Gastrocnemius medialis (tissue), 4 donors: Measurements from ENCODE around the gene RTN4RL1. TPM values are rescaled to one million over a fixed set of nuclear protein-coding genes. Genes with fewer than 3 reads are reported as not detected.

Source experiments
- ATAC-seq, 2 donors: fragments of 150-250 bp; one replicate each; pipeline ENCODE4 v1.9.1; 2016
- DNase-seq, 2 donors: peaks; one replicate each; pipeline ENCODE4 v3.0.0-alpha.2; 2019
- H3K27ac ChIP-seq, 4 donors: fragments of 200-600 bp; sonication (generic); 1 replicate in 1 of 4; 2 replicates in 3 of 4; pipeline ENCODE4 v1.5.1; 2016 to 2018; ENCODE audit warnings: mild to moderate bottlenecking in 2 of 4, moderate library complexity in 1 of 4
- H3K27me3 ChIP-seq, 3 donors: fragments of 200-600 bp; sonication (generic) in 2 of 3; 1 replicate in 1 of 3; 2 replicates in 2 of 3; pipeline versions ENCODE4 v1.5.1 to v1.6.0; 2016 to 2019; ENCODE audit warnings: mild to moderate bottlenecking in 1 of 3, moderate library complexity in 1 of 3
- H3K36me3 ChIP-seq, 2 donors: fragments of 200-600 bp; sonication (generic) in 1 of 2; one replicate each; pipeline ENCODE4 v1.5.1; 2017 to 2018
- H3K4me1 ChIP-seq, 2 donors: fragments of 200-600 bp; sonication (generic) in 1 of 2; one replicate each; pipeline ENCODE4 v1.5.1; 2016 to 2017; ENCODE audit warnings: mild to moderate bottlenecking in 2 of 2
- H3K4me3 ChIP-seq, 4 donors: fragments of 200-600 bp; sonication (generic) in 3 of 4; 1 replicate in 1 of 4; 2 replicates in 3 of 4; pipeline ENCODE4 v1.5.1; 2016 to 2019; ENCODE audit warnings: mild to moderate bottlenecking in 2 of 4
- H3K9me3 ChIP-seq, 3 donors: fragments of 200-600 bp; sonication (generic) in 2 of 3; 1 replicate in 1 of 3; 2 replicates in 2 of 3; pipeline ENCODE4 v1.5.1; 2016 to 2019
- CTCF ChIP-seq, 5 experiments: fragments of 450-650 bp in 3 of 5; fragments of 200-600 bp in 2 of 5; sonication (generic) in 2 of 5; IDR thresholded peaks in 4 of 5; conservative IDR thresholded peaks in 1 of 5; 1 replicate in 4 of 5; 2 replicates in 1 of 5; pipeline ENCODE4 v1.5.1; 2016 to 2019; ENCODE audit warnings: antibody characterized with exemption in 5 of 5, mild to moderate bottlenecking in 3 of 5, moderate library complexity in 3 of 5
- POLR2A ChIP-seq, 2 donors: fragments of 450-650 bp; IDR thresholded peaks; one replicate each; pipeline ENCODE4 v1.6.1; 2017; ENCODE audit warnings: antibody characterized with exemption in 2 of 2, mild to moderate bottlenecking in 2 of 2, moderate library complexity in 2 of 2
- in situ Hi-C, 4 donors: fragments of 200-750 bp; cut with MboI; loops; one replicate each; pipeline versions ENCODE4 v1.15.0 to v1.8.0; 2017; ENCODE audit warnings: low sequenced_read_pairs in 4 of 4
- intact Hi-C: fragments of 100-400 bp; cut with DNase I; formaldehyde crosslinking; loops from one replicate; pipeline ENCODE4 v1.15.1; 2023; ENCODE audit warnings: low total_unique reads
- total RNA-seq, 4 donors: library from RNA; depleted of rRNA; stranded (reverse); fragments of >200 nt; gene quantifications; one replicate each; pipeline versions ENCODE4 v1.1.0 to v1.2.3, GENCODE V29; 2016

RTN4RL1 gene
- total RNA-seq, 4 donors from 2014 or later = 0.31 to 1.7 (median 1.2) TPM

GRCh38 chr17:2053380-2054261 lies 28.5 kb upstream of the RTN4RL1 start:
- H3K27ac ChIP-seq = peak overlapping the region; percentile 7 to 82 (median 74)
- peak overlapping the region; percentile 47 to 62 (median 54) for H3K4me3 ChIP-seq
- in situ Hi-C loops = loop anchor here in 1 of 4 donors (5.0 kb wide), 1 partner anchor 194 kb away; no protein-coding TSS in a partner anchor
- intact Hi-C loops = loop anchor here (1.0 to 5.0 kb wide), 5 partner anchors 125 to 349 kb away; partner anchors contain the start of genes MNT, SGSM2 and TSR1
- H3K27me3 ChIP-seq = peaks cover 7 to 14% (median 9%) of the 10 kb centered on the region in 3 donors
- DNase-seq (peak in 1 of 2 donors; percentile 51), ATAC-seq (no peak)
- no peak for TF ChIP-seq POLR2A (IDR thresholded peaks at IDR 0.05)
- peak; percentile 32 to 65 (median 53) for TF ChIP-seq CTCF (IDR thresholded peaks at IDR 0.05 in 4 of 5, conservative IDR thresholded peaks at IDR 0.05 in 1 of 5)
- H3K4me1 ChIP-seq = peaks cover 9 to 26% of the 10 kb centered on the region in 2 donors
- H3K9me3 ChIP-seq = no peaks in the 10 kb centered on the region
- no peaks in the 10 kb centered on the region for H3K36me3 ChIP-seq

- no peak for TF ChIP-seq POLR2A (IDR thresholded peaks at IDR 0.05)
- TF ChIP-seq CTCF (IDR thresholded peaks at IDR 0.05 in 4 of 5, conservative IDR thresholded peaks at IDR 0.05 in 1 of 5) = no peak
- Histone ChIP-seq H3K4me3 (no peak overlapping the region), H3K4me1 (peaks cover 10 to 26% of the 10 kb centered on the region in 2 donors), H3K9me3 (no peaks in the 10 kb centered on the region), H3K27me3 (peaks cover 11 to 14% (median 14%) of the 10 kb centered on the region in 3 donors), H3K36me3 (no peaks in the 10 kb centered on the region), H3K27ac (peak overlapping the region in 3 of 4 donors; percentile 43 to 57 (median 51))
- in situ Hi-C loops (loop anchor here in 1 of 4 donors (5.0 kb wide), 1 partner anchor 195 kb away; no protein-coding TSS in a partner anchor), intact Hi-C loops (loop anchor here (5.0 kb wide), 3 partner anchors 285 to 350 kb away; partner anchors contain the start of genes MNT, SGSM2 and TSR1)
- ATAC-seq = no peak
- no peak for DNase-seq
These were observed 26.9 kb upstream of the RTN4RL1 start for GRCh38 chr17:2051933-2052559.

- TF ChIP-seq POLR2A (IDR thresholded peaks at IDR 0.05) = no peak
- no peak for TF ChIP-seq CTCF (IDR thresholded peaks at IDR 0.05 in 4 of 5, conservative IDR thresholded peaks at IDR 0.05 in 1 of 5)
- H3K27me3 ChIP-seq = peaks cover 11 to 14% (median 14%) of the 10 kb centered on the region in 3 donors
- intact Hi-C loops (loop anchor here (5.0 kb wide), 3 partner anchors 286 to 351 kb away; partner anchors contain the start of genes MNT, SGSM2 and TSR1), in situ Hi-C loops (loop anchor here in 1 of 4 donors (5.0 kb wide), 1 partner anchor 196 kb away; no protein-coding TSS in a partner anchor)
- H3K9me3 ChIP-seq = no peaks in the 10 kb centered on the region
- ATAC-seq (no peak), DNase-seq (no peak)
- H3K4me1 ChIP-seq = peaks cover 10 to 26% of the 10 kb centered on the region in 2 donors
- no peaks in the 10 kb centered on the region for H3K36me3 ChIP-seq
- H3K27ac ChIP-seq = peak overlapping the region; percentile 32 to 57 (median 47)
- H3K4me3 ChIP-seq = peak overlapping the region; percentile 43 to 68 (median 64)
These were observed 26.2 kb upstream of the RTN4RL1 start for GRCh38 chr17:2051061-2051932.
